ENCODE data around the gene ZDHHC14.
"Not testable (repeated sequence)": the region's sequence is repeated elsewhere in the genome, so short reads cannot be mapped to it uniquely, and the experiment has no call there.

DNA sequence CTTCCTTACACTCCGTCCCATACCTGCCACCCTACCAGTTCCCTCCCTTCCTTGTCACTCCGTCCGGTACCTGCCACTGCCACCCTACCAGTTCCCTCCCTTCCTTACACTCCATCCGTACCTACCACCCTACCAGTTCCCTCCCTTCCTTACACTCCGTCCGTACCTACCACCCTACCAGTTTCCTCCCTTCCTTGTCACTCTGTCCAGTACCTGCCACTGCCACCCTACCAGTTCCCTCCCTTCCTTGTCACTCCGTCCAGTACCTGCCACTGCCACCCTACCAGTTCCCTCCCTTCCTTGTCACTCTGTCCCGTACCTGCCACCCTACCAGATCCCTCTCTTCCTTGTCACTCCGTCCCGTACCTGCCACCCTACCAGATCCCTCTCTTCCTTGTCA, 310.6 kb downstream of the ZDHHC14 start:
- TF ChIP-seq YY1 (IDR thresholded peaks at IDR 0.05; ENCODE audit: insufficient read depth, insufficient read length); ZNF274 (IDR thresholded peaks at IDR 0.05; ENCODE audit: low read depth, low read length): not testable (repeated sequence)
